Activated CD4-positive, alpha-beta T cell treated with anti-CD3 and anti-CD28 coated beads, Interleukin-10, Interleukin-2, amounts not matched to agents 100 ng/mL and 50 ng/mL, durations not matched to agents 16 hours and 8 hours (primary cell): ENCODE data around the gene ZNF532.
A peak's percentile ranks its signal among the peaks of the same experiment; 100 is the strongest.
"Not testable (repeated sequence)": the region's sequence is repeated elsewhere in the genome, so short reads cannot be mapped to it uniquely, and the experiment has no call there.

ENCODE experiments used
- DNase-seq: peaks from one replicate; pipeline ENCODE4 v3.0.0-alpha.2; 2020

Gene ZNF532

GRCh38 chr18:58864146-58865032 lies at the start of gene ZNF532:
ZNF532 (plus strand) TSS chr18:58864877. CDS start in a region left out here.
- peak; percentile 12 for DNase-seq

GRCh38 chr18:58819051-58819450 lies 45.6 kb upstream of the ZNF532 start:
- peak; percentile 45 for DNase-seq

- no peak for DNase-seq
Observed at GRCh38 chr18:58820251-58820650, 44.4 kb upstream of the ZNF532 start.

- DNase-seq = no peak
Observed at GRCh38 chr18:58822944-58823343, 41.7 kb upstream of the ZNF532 start.

- DNase-seq = no peak
Observed at GRCh38 chr18:58823412-58823811, 41.3 kb upstream of the ZNF532 start.

GRCh38 chr18:58826926-58827325 lies 37.8 kb upstream of the ZNF532 start:
- not testable (repeated sequence) for DNase-seq

GRCh38 chr18:58827428-58827827 lies 37.2 kb upstream of the ZNF532 start:
- no peak for DNase-seq

- DNase-seq = no peak
Observed at GRCh38 chr18:58827886-58828285, 36.8 kb upstream of the ZNF532 start.

GRCh38 chr18:58828399-58829121 lies 36.1 kb upstream of the ZNF532 start:
- no peak for DNase-seq

GRCh38 chr18:58829263-58829662 lies 35.4 kb upstream of the ZNF532 start:
- no peak for DNase-seq

GRCh38 chr18:58829886-58830285 lies 34.8 kb upstream of the ZNF532 start:
- DNase-seq = not testable (repeated sequence)

GRCh38 chr18:58831606-58832005 lies 33.1 kb upstream of the ZNF532 start:
- DNase-seq = no peak

- DNase-seq = no peak
Observed at GRCh38 chr18:58838165-58838860, 26.4 kb upstream of the ZNF532 start.

- DNase-seq = no peak
Observed at GRCh38 chr18:58838946-58839345, 25.7 kb upstream of the ZNF532 start.

- no peak for DNase-seq
Observed at GRCh38 chr18:58842978-58843687, 21.5 kb upstream of the ZNF532 start.

- peak; percentile 16 for DNase-seq
Observed at GRCh38 chr18:58843688-58844035, 21.0 kb upstream of the ZNF532 start.

- no peak for DNase-seq
Observed at GRCh38 chr18:58844871-58845270, 19.8 kb upstream of the ZNF532 start.

GRCh38 chr18:58845928-58846724 lies 18.6 kb upstream of the ZNF532 start:
- DNase-seq = no peak

GRCh38 chr18:58847383-58848071 lies 17.1 kb upstream of the ZNF532 start:
- no peak for DNase-seq

- DNase-seq = no peak
Observed at GRCh38 chr18:58848685-58849084, 16.0 kb upstream of the ZNF532 start.

GRCh38 chr18:58850786-58851469 lies 13.7 kb upstream of the ZNF532 start:
- DNase-seq = no peak
